ENCODE data around the gene ADAMTS16.
"Not testable (repeated sequence)": the region's sequence is repeated elsewhere in the genome, so short reads cannot be mapped to it uniquely, and the experiment has no call there.

The ADAMTS16 gene

GRCh38 chr5:5132693-5133295 is 7.3 kb upstream of the ADAMTS16 start:
- WGBS (ENCODE audit: insufficient coverage): 92% methylated on average over 12 of the region's 15 CpGs
- H3K27me3 ChIP-seq (replicated peaks in 2 of 5; ENCODE audit: control insufficient read depth in 4 of 5, insufficient read depth in 5 of 5, low read length in 4 of 5): peaks cover 0 to 6% (median 0%) of the 10 kb centered on the region in 5 experiments
- CTCF ChIA-PET: no interaction called here

GRCh38 chr5:5134107-5134506 is 6.0 kb upstream of the ADAMTS16 start:
- ChIA-PET POLR2A (no interaction called here), CTCF (no interaction called here)
- 98% methylated on average over 7 of the region's 9 CpGs for WGBS (ENCODE audit: insufficient coverage)
- no peak overlapping the region for H3K27ac ChIP-seq (ENCODE audit: insufficient read depth in 1 of 2, low read depth in 1 of 2, low read length in 2 of 2, poor library complexity in 1 of 2, severe bottlenecking in 2 of 2)
- peaks cover 0 to 8% (median 2%) of the 10 kb centered on the region in 5 experiments for H3K27me3 ChIP-seq (replicated peaks in 2 of 5; ENCODE audit: control insufficient read depth in 4 of 5, insufficient read depth in 5 of 5, low read length in 4 of 5)
- DNase-seq: no peak
- H3K9me3 ChIP-seq (ENCODE audit: control extremely low read depth in 1 of 5, control insufficient read depth in 4 of 5, insufficient read depth in 2 of 5, low read depth in 1 of 5, low read length in 4 of 5): no peaks in the 10 kb centered on the region
- H3K4me1 ChIP-seq (ENCODE audit: control extremely low read depth in 1 of 4, control insufficient read depth in 4 of 4, insufficient read depth in 4 of 4, low read length in 3 of 4): no peaks in the 10 kb centered on the region
- H3K4me3 ChIP-seq (ENCODE audit: control insufficient read depth in 1 of 7, extremely low read depth in 1 of 7, insufficient read depth in 4 of 7, low read depth in 2 of 7, low read length in 6 of 7): no peak overlapping the region
- H3K36me3 ChIP-seq (ENCODE audit: control insufficient read depth in 4 of 4, insufficient read depth in 4 of 4, low read length in 3 of 4): no peaks in the 10 kb centered on the region

More at GRCh38 chr5:5132693-5133295, 7.3 kb upstream of the ADAMTS16 start:
- Histone ChIP-seq H3K4me1 (ENCODE audit: control extremely low read depth in 1 of 4, control insufficient read depth in 4 of 4, insufficient read depth in 4 of 4, low read length in 3 of 4) (no peaks in the 10 kb centered on the region), H3K4me3 (ENCODE audit: control insufficient read depth in 1 of 7, extremely low read depth in 1 of 7, insufficient read depth in 4 of 7, low read depth in 2 of 7, low read length in 6 of 7) (no peak overlapping the region), H3K27ac (ENCODE audit: insufficient read depth in 1 of 2, low read depth in 1 of 2, low read length in 2 of 2, poor library complexity in 1 of 2, severe bottlenecking in 2 of 2) (no peak overlapping the region), H3K9me3 (ENCODE audit: control extremely low read depth in 1 of 5, control insufficient read depth in 4 of 5, insufficient read depth in 2 of 5, low read depth in 1 of 5, low read length in 4 of 5) (no peaks in the 10 kb centered on the region), H3K36me3 (ENCODE audit: control insufficient read depth in 4 of 4, insufficient read depth in 4 of 4, low read length in 3 of 4) (no peaks in the 10 kb centered on the region)
- POLR2A ChIA-PET: no interaction called here
- DNase-seq: no peak

DNA sequence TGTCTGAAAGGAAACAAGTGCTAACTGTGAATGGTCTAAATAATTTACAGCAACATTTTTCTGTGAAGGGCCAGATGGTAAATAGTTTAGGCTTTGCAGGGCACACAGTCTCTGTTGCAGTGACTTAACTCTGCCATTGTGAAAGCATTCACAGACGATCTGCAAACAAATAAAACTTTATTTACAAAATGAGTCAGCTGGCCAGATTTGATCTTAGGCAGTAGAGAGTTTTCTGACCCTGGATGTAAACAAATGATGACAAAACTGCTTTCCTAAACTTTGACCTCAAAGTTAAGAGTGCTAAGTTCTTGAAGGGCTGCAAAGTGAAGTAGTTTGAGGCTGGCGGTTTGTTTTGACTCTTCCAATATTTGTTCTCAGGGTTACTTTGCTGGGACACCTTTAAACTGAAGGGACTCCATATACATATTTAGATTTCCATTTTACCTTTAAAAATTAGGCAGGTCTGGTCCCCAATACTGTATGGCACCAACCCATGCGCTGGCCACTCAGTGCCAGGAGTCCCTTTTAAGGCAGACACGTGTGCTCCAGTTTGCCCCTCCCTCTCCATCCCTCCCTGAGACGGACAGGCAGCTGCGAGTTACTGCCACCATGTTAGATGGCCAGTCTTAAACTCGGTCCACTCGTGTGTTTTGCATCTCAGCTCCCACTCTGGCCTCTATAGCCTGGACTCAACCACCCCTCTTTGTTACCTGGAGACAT is 4.0 kb upstream of the ADAMTS16 start:
- Histone ChIP-seq H3K27me3 (replicated peaks in 2 of 5; ENCODE audit: control insufficient read depth in 4 of 5, insufficient read depth in 5 of 5, low read length in 4 of 5) (peaks cover 6 to 27% (median 10%) of the 10 kb centered on the region in 5 experiments), H3K9me3 (ENCODE audit: control extremely low read depth in 1 of 5, control insufficient read depth in 4 of 5, insufficient read depth in 2 of 5, low read depth in 1 of 5, low read length in 4 of 5) (no peaks in the 10 kb centered on the region), H3K27ac (ENCODE audit: insufficient read depth in 1 of 2, low read depth in 1 of 2, low read length in 2 of 2, poor library complexity in 1 of 2, severe bottlenecking in 2 of 2) (no peak overlapping the region), H3K4me1 (ENCODE audit: control extremely low read depth in 1 of 4, control insufficient read depth in 4 of 4, insufficient read depth in 4 of 4, low read length in 3 of 4) (peaks cover 0 to 10% (median 4%) of the 10 kb centered on the region in 4 experiments), H3K36me3 (ENCODE audit: control insufficient read depth in 4 of 4, insufficient read depth in 4 of 4, low read length in 3 of 4) (no peaks in the 10 kb centered on the region), H3K4me3 (ENCODE audit: control insufficient read depth in 1 of 7, extremely low read depth in 1 of 7, insufficient read depth in 4 of 7, low read depth in 2 of 7, low read length in 6 of 7) (no peak overlapping the region)
- ChIA-PET POLR2A (no interaction called here), CTCF (interaction anchor here (1.4 kb wide), 1 partner anchor 283 kb away, joined by 3 read pairs; no protein-coding TSS in a partner anchor)
- DNase-seq: no peak
- WGBS (ENCODE audit: insufficient coverage): 56% methylated on average over 6 of the region's 8 CpGs

DNA sequence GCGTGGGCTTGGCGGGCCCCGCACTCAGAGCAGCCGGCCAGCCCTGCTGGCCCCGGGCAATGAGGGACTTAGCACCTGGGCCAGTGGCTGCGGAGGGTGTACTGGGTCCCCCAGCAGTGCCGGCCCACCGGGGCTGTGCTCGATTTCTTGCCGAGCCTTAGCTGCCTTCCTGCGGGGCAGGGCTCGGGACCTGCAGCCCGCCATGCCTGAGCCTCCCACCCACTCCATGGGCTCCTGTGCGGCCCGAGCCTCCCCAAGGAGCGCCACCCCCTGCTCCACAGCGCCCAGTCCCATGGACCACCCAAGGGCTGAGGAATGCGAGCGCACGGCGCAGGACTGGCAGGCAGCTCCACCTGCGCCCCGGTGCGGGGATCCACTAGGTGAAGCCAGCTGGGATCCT is 2.3 kb upstream of the ADAMTS16 start:
- DNase-seq, CTCF ChIA-PET: not testable (repeated sequence)

DNA sequence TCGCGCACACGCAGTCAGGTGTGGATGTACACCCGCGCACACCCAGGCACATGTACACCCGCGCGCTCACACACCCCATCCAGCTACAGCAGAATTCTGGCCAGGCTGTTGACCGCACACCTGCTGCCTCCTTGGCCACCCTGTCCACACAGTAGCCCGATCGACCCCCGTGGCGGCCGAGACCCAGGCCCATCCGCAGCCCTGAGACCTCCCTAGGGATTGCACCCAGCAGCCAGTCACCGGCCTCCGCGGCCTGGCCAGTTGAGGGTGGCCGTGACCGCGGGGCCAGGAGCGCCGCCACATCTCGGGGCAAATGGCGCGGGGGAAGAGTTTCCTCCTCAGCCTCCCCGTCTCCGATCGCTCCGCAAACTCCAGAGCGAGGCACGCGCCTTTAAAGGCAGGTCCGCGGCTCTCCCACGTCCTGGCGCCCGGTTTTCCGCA is 774 bp upstream of the ADAMTS16 start:
- POLR2A ChIA-PET: no interaction called here
- Histone ChIP-seq H3K27ac (ENCODE audit: insufficient read depth in 1 of 2, low read depth in 1 of 2, low read length in 2 of 2, poor library complexity in 1 of 2, severe bottlenecking in 2 of 2) (no peak overlapping the region), H3K36me3 (ENCODE audit: control insufficient read depth in 4 of 4, insufficient read depth in 4 of 4, low read length in 3 of 4) (no peaks in the 10 kb centered on the region), H3K4me3 (ENCODE audit: control insufficient read depth in 1 of 7, extremely low read depth in 1 of 7, insufficient read depth in 4 of 7, low read depth in 2 of 7, low read length in 6 of 7) (no peak overlapping the region), H3K4me1 (ENCODE audit: control extremely low read depth in 1 of 4, control insufficient read depth in 4 of 4, insufficient read depth in 4 of 4, low read length in 3 of 4) (peaks cover 0 to 10% (median 4%) of the 10 kb centered on the region in 4 experiments), H3K9me3 (ENCODE audit: control extremely low read depth in 1 of 5, control insufficient read depth in 4 of 5, insufficient read depth in 2 of 5, low read depth in 1 of 5, low read length in 4 of 5) (no peaks in the 10 kb centered on the region), H3K27me3 (replicated peaks in 2 of 5; ENCODE audit: control insufficient read depth in 4 of 5, insufficient read depth in 5 of 5, low read length in 4 of 5) (peaks cover 9 to 38% (median 13%) of the 10 kb centered on the region in 5 experiments)
- WGBS (ENCODE audit: insufficient coverage): 16% methylated on average over 33 of the region's 39 CpGs
- CTCF ChIA-PET: interaction anchor here (1.2 to 3.4 kb wide), 3 partner anchors 279 to 283 kb away, joined by 3 to 13 read pairs (median 11); partner anchors contain the start of gene ICE1
- DNase-seq: no peak

More for the DNA sequence above, 2.3 kb upstream of the ADAMTS16 start:
- H3K4me1 ChIP-seq (ENCODE audit: control extremely low read depth in 1 of 4, control insufficient read depth in 4 of 4, insufficient read depth in 4 of 4, low read length in 3 of 4); H3K4me3 ChIP-seq (ENCODE audit: control insufficient read depth in 1 of 7, extremely low read depth in 1 of 7, insufficient read depth in 4 of 7, low read depth in 2 of 7, low read length in 6 of 7); H3K27ac ChIP-seq (ENCODE audit: insufficient read depth in 1 of 2, low read depth in 1 of 2, low read length in 2 of 2, poor library complexity in 1 of 2, severe bottlenecking in 2 of 2); H3K9me3 ChIP-seq (ENCODE audit: control extremely low read depth in 1 of 5, control insufficient read depth in 4 of 5, insufficient read depth in 2 of 5, low read depth in 1 of 5, low read length in 4 of 5); H3K36me3 ChIP-seq (ENCODE audit: control insufficient read depth in 4 of 4, insufficient read depth in 4 of 4, low read length in 3 of 4); POLR2A ChIA-PET: not testable (repeated sequence)
- peaks cover 9 to 38% (median 13%) of the 10 kb centered on the region in 5 experiments for H3K27me3 ChIP-seq (replicated peaks in 2 of 5; ENCODE audit: control insufficient read depth in 4 of 5, insufficient read depth in 5 of 5, low read length in 4 of 5)
- 95% methylated on average over 11 of the region's 24 CpGs for WGBS (ENCODE audit: insufficient coverage)

DNA sequence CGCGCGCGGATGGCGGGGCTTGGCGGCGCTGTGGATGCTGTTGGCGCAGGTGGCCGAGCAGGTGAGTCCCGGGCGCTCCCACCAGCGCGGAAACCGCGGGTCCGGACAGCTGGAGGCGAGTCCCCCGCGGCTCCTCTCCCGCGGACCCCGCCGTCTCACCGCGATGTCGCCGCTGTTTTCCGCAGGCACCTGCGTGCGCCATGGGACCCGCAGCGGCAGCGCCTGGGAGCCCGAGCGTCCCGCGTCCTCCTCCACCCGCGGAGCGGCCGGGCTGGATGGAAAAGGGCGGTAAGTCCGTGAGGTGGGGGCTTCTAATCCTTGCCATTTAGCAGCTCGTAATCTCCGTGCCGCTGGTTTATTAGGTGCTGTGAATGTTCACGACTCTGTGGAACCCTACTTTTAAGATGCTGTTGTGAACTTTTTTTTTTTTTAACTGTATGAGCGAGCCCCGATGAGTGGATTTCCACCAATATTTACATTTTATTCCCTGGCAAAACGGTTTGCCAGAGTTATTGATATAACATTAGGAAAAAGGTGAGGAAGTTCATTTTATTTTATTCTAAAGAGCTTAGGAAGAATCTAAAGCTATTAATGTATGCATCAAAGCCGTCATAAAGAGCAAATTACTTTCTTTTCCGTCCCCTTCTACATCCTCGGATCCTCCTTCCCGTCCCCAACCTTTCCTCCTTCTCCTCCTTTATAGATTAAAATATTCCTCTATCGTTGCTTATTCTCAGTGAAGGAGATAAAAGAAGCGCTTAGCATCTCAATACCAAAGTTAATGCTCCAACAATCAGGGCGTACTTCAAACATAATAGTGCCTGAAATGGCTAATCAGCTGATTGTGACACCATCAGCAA is 579 bp downstream of the ADAMTS16 start:
- CTCF ChIA-PET: interaction anchor here (1.0 to 3.4 kb wide), 3 partner anchors 12 to 282 kb away, joined by 4 to 13 read pairs (median 11); partner anchors contain the start of gene ICE1
- POLR2A ChIA-PET: no interaction called here

More for the DNA sequence above, 579 bp downstream of the ADAMTS16 start:
- Histone ChIP-seq H3K4me3 (ENCODE audit: control insufficient read depth in 1 of 7, extremely low read depth in 1 of 7, insufficient read depth in 4 of 7, low read depth in 2 of 7, low read length in 6 of 7) (peak overlapping the region in 2 of 7 experiments; percentile 19 to 28), H3K36me3 (ENCODE audit: control insufficient read depth in 4 of 4, insufficient read depth in 4 of 4, low read length in 3 of 4) (no peaks in the 10 kb centered on the region), H3K9me3 (ENCODE audit: control extremely low read depth in 1 of 5, control insufficient read depth in 4 of 5, insufficient read depth in 2 of 5, low read depth in 1 of 5, low read length in 4 of 5) (no peaks in the 10 kb centered on the region), H3K27me3 (replicated peaks in 2 of 5; ENCODE audit: control insufficient read depth in 4 of 5, insufficient read depth in 5 of 5, low read length in 4 of 5) (peaks cover 9 to 40% (median 13%) of the 10 kb centered on the region in 5 experiments), H3K4me1 (ENCODE audit: control extremely low read depth in 1 of 4, control insufficient read depth in 4 of 4, insufficient read depth in 4 of 4, low read length in 3 of 4) (peaks cover 0 to 10% (median 4%) of the 10 kb centered on the region in 4 experiments), H3K27ac (ENCODE audit: insufficient read depth in 1 of 2, low read depth in 1 of 2, low read length in 2 of 2, poor library complexity in 1 of 2, severe bottlenecking in 2 of 2) (no peak overlapping the region)
- peak in 2 of 3 donors; percentile 7 to 8 for DNase-seq
- WGBS (ENCODE audit: insufficient coverage): 2% methylated on average over 45 of the region's 57 CpGs
